ENCODE measurements around the gene FTH1.
"Not testable (repeated sequence)": the region's sequence is repeated elsewhere in the genome, so short reads cannot be mapped to it uniquely, and the experiment has no call there.

Gene FTH1

DNA sequence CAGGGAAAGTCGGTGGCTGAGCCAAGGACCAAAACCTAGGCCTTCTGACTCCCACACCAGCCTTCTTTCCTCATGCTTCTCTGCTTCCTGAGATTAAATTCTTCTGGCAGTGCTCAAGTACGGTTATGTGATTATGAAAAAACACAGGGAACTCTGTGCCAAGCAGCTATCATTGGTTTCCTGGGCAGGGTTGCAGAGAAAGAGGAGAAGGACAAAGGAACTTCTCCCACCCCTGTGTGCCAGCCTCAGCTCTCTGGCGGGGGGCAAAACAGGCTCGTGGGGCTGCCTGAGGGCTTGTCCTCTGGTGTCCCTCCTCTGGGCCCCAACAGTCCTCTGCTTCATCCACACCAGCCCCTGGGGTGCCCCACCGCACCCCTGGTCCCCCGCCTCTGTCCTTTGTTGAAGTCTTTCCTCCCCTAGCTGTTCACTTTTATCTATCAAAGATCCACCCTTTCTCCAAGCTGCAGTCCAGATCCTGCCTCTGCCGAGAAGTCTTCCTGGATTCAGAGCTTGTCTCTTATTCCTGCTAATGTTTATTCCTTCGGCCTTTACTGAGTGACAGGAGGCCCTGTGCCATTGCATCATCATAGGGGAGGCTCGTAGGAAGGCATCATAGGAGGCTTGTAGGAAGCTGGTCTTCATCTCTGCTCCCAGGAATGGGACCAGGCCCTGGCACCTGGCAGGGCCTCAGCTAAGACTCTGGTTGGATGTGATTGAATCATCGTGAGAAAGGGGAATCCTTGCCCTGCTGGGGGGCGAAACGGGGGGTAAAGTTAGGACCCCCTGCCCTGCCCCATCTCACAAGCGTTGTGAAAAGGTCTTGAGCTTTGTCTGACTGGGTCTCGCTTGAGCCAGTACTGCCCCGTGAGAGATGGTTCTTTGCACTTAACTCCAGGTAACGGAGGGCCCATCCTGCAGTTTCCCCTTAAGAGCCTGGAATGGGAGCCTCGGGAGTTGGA is 11.5 kb upstream of the FTH1 start:
- no peak for DNase-seq (ENCODE audit: low read depth in 1 of 2, low spot score in 1 of 2)

DNA sequence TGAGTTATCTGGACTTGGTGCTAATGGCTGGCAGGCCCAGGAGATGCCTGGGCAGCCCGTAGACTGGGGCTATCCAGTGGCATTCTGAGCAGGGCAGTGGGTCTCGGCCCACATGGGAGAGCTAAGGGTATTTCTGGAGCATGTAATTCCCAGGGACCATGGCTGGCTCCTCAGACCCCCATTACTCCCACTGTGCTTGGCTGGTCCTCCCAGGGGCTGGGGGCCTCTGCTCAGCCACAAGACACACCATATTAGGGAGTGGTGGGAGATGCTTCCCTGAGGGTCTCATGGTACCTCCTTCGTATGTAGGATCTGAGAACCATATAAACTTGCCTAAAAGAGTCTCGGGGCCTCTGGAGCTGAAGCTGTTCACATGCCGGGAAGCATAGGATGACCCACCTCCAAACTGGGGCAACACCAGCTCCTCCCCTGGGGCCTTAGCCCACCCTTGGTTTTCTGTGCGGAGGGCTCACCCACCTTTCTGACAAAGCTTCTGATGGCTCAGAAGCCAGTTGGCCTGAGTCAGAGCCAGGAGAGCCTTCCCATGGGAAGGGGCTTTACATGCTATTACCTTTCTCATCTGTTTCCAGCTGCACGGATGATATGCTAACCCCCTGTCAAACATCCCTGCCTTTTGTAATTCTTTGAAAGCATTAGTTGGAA is 9.5 kb upstream of the FTH1 start:
- DNase-seq (ENCODE audit: low read depth in 1 of 2, low spot score in 1 of 2) = no peak

DNA sequence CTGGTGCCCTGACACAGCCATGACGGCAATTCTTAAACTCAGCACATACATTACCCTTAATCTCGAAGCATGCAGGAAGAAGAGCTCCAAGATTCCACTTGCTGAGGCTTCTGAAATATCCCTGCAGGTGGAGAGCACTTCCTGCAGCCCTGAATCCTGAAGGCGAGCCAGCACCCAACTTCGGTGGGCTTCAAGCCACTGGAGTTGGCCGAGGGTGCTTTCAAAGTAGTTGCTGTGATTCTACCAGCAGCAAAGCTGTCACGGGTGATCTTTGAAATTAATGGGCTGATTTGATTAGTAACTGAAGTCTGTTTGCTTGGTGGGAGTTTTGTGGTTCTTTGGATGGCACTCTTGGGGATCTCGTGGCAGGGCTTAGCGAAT is 9.0 kb upstream of the FTH1 start:
- no peak for DNase-seq (ENCODE audit: low read depth in 1 of 2, low spot score in 1 of 2)

DNA sequence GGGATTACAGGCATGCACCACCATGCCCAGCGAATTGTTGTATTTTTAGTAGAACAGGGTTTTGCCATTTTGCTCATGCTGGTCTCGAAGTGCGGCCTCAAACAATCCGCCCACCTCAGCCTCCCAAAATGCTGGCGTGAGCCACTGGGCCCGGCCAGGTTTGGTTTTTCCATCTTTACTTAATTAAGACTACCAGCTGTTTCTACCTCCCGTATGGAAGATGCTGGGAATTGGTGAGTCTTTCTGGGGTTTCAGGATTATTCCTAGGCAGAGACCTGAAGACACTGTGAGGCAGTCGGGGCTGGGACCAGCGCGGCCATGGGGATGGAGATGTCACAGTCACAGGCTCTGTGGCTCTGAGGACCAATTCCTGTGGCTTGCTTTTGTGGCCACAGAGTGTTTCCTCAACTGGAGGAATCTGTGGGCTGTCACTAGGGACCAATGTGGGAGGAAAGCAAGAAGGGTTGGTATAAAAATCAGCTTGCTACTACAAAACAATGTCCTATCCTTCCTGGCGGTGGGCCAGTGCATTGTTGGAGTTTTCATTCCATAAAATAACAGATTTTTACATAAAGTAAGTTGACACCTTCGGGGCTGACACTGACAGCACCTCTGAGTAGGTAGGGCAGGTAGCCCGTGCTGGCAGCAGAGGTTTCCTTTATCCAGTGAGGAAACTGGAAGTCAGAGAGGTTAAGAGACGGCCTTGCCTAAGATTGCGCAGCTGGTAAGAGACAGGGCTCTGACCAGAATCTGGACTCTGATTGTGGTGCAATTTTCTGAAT is 8.4 kb upstream of the FTH1 start:
- no peak for DNase-seq (ENCODE audit: low read depth in 1 of 2, low spot score in 1 of 2)

DNA sequence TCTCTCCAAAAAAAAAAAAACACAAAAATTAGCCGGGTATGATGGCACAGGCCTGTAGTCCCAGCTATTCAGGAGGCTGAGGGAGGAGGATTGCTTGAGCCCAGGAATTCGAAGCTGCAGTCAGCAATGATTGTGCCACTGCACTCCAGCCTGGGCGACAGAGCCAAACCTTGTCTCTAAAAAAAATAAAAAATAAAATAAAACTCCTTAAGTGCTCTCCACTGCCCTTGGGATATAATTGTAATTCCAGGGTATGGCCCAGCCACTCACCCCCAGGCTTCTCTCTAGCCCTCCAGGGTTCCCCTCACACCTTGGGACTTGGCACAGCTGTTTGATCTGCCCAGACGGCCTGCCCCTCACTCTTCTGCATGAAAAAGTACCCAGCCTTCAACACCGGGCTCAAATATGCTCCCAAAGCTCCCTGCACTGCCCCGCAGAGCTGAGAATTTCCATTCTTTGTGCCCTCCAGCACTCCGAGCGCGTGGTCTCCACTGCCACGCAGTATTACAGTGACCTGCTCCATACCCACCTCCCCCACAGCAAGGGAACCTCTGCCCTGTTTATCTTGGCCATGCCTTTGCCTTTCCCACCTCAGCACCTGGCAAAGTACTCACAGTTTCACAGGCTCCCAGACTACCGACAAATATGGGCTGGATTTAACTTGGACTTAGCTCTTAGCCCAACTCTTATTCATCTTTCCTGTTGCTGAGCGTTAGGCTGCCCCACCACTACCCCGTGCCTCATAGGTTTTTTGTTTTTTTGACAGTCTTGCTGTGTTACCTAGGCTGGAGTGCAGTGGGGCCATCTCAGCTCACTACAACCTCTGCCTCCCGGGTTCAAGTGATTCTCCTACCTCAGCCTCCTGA is 7.6 kb upstream of the FTH1 start:
- DNase-seq (ENCODE audit: low read depth in 1 of 2, low spot score in 1 of 2) = no peak

DNA sequence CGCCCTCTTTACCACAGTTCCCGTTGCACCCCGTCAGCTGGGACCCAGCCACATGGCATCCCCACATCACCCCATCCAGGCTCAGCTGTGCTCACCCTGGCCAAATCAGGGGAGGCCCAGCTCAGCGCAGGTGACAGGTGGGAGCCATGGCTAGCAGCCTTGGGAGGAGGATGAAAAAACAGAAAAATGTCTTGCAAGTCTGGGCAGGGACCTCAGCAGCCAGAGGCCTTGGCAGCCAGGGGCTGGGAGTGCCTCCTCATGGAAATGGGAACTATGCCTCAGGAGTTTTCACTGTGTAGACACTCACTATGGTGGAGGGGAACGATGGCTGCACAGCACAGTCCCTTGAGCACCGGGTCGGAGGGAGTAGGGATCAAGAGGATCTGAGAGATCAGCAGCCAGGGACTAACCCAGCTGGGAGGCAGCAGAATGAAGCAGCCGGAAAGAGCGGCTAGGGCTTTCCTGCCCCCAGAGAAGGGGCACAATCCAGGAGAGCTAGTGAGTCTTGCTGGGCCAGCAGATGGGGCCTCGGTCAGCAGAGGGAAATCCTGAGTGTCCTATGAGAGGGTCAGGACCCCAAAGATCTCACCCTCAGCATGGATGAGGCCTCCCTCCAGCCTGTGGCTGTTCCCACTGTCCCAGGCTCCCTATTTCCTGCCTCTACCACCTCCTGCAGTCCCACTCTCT is 6.2 kb upstream of the FTH1 start:
- no peak for DNase-seq (ENCODE audit: low read depth in 1 of 2, low spot score in 1 of 2)

DNA sequence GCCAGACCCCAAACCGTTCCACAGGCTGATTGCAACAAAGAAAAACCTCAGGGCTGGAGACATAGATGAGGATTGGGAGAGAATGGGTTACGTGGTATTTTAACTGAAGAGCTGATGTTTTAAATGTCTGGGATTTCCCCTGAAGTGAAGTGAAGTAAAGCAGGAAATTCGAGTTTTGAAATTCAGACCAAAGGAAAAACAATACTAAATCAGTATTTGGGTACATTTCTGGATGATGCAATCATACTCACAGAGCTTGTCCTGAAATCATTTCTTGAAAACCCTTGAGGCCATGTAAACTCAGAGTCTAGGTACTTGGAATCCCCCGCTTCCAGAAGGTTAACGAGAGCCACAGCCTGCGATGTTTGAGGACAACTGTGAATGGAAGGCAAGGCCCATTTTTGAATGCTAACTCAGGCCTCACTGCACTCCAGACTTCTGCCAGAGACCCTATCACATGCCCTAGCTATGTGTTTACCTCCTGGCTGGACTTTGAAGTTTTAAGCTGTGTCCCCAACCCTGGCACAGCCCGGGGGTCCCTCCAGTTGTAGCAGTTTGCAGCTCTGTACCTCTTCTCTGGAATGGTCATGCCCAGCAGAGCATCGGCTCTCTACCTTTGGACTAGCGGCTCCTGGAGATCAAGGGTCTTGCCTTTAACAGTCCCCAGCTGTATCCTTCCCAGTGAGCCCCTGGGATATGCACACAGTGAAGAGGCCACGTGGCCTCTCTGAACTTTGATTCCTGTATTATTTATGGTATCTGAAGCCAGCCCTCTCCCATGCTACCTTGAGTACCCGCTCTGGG is 5.4 kb upstream of the FTH1 start:
- DNase-seq (ENCODE audit: low read depth in 1 of 2, low spot score in 1 of 2) = no peak

DNA sequence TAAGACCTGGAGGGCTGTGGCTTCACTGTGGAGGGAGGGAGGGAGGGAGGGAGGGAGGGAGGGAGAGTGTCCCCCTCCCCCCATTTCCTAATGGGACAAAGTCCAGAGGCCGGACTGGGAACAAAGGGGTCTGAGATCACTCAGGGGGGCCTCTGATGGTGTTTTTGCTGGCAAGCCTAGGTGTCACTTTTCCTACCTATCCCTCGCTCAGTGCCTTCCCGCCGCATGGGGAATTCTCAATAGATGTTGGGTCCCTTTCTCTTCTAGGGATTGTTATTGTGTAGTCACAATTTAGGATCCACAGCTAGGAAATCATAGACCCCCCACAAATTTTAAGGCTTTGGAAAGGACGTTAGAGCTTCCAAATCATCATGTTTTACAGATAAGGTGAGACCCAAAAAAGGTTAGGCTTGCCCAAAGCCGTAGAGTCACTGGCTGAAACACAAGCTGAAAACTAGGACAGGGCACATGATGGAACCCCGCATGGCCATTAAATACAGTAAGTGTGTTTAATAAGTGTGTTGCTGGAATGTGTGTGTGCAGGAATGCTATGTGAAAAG is 4.8 kb upstream of the FTH1 start:
- DNase-seq (ENCODE audit: low read depth in 1 of 2, low spot score in 1 of 2) = no peak

DNA sequence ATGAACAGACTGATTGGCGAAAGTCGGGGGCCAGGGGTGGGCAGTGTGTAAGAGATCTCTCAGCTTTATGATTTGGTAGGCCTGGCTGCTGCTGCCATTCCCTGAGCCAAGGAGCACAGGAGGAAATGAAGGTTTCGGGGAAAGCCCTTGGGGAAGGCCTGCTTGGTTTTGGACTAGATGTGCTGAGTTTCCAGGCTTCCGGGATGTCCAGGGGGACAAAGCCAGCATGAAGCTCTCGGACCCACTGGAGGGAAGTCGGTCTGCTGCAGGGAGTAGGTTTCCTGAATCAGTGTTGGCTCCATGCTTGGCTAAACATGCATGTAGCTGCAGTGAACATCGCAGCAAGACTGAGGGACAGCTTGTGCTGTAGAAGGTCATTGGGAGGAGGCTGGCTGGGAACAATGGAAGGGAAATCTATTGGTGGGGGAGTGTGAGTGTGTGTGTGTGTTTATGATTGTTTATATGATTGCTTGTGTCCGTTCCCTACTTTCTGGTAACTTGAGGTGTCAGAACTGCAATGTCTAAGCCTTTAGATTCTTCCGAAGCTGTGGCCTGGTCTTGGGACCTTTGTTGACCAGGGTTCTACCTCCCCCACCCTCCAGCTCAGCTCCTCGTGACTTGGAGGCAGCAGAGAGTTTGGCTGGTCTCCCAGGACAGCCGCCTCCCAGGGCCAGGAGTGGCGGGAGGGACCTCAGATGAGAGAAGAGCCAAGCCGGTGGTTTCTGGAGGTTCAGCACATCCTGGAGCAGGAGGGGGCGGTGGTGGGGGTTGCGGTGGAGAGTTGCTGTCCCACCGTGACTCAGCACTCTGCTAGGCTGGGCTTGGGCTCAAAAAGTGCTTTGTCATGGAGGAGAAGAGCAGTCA is 4.0 kb upstream of the FTH1 start:
- no peak for DNase-seq (ENCODE audit: low read depth in 1 of 2, low spot score in 1 of 2)

DNA sequence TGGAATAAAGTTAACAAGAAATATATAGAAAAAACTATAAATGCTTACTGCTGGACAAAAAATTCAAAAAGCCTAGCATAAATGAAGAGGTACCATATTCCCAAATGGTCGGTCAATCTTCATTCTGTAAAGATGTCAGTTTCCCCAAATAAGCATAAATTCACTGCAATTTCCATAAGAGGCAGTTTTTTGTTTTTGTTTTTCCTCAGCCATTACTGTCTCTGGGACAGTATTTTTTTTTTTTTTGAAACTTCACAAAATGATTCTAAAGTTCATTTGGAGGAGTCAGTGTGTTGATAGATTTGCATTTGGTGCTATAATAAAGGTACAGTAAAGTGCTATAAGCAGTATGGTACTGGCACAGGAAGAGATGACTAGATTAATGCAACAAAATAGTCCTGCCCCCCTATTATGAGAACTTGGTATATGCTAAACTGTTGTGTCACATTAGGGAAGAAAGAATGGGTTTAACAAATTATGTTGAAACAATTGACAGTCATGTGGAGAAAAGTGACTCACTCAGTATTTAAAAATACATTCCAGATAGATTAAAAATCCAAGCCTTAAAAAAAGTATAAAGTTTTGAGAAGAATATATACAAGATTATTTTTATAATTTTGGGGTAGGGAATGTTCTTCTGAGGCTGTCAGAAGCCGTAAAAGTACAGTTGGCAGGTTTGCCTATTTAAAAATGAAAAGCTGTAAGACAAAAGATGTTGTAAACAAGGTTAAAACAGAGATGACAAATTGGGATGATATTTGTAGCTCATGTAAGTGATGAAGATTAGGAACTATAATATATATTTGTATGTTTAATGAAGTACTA is 2.6 kb upstream of the FTH1 start:
- no peak for DNase-seq (ENCODE audit: low read depth in 1 of 2, low spot score in 1 of 2)

DNA sequence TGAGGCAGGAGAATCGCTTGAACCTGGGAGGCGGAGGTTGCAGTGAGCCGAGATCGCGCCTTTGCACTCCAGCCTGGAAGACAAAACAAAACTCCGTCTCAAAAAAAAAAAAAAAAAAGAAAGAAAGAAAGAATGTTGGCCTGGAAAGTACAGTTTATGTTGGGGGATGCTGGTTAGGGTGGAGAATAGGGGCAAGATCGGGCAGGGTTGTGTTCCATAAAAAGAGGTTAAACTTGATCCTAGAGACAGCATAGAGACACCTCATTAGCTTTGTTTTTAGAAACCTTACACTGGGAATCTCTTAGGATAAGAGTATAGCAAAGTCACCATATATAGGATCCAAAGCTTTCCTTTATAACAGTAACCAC is 1.9 kb upstream of the FTH1 start:
- no peak for DNase-seq (ENCODE audit: low read depth in 1 of 2, low spot score in 1 of 2)

DNA sequence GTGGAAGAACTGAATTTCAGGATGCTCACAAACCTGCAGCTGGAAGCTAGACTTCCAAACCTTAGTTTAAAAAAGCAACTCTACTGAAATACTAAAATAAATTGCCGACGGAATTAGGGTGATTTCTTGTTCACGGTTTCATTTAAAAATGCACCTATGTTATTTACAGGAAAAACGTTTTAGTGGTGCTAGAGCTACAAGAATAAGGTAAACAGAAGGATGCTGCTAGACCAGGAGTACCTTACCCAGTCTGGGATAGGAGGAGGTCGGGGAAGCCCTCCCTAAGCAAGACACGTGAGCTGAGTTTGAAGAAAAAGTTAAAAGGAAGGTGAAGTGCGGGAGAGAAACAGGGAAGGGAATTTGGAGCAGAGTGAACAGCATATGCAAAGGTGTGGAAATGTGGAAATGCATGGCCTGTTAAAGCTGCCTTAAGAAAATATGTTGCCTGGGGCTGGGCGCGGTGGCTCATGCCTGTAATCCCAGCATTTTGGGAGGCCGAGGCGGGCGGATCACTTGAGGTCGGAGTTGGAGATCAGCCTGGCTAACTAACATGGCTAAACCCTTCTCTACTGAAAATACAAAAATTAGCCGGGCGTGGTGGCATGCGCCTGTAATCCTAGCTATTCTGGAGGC is 1.4 kb upstream of the FTH1 start:
- no peak for DNase-seq (ENCODE audit: low read depth in 1 of 2, low spot score in 1 of 2)

DNA sequence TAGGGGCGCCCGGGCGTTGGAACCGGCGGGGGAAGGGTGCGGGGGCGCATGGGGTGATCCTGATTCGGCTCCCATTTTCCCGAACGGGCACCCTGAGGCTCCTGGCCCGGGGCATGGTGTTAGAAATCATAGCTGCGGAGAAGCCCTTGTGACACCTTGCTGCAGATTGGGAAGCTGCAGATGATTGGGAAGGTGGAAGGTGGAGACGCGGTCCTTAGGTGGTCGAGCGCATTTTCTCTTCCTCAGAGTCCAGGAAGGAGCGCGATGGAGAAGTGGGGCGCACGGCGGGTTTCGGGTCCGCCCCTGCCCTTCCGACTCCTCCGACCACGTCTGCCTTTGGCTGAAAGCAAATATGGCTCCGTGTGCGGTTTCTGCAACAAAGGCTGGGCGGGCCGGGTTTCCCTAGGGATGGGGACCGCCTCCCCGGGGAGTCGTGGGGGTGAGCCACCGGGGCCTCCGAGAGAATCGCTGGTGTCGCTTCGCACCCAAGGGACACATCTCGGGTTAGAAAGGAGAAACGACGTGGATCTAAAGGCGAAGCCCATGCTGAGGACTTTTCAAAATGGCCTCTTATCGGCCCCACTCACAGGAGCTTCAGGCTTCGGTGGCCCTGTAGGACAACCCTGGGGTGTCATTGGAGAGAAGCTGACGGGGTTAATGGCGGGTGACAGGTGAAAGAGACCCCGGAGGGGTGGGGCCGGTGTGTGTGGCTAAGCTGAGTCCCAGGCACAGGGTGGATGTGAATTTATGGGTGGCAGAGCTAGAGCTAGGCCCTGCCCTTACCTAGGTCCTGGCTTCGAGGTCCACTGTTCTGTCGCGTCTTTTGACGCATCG is 707 bp upstream of the FTH1 start:
- DNase-seq (ENCODE audit: low read depth in 1 of 2, low spot score in 1 of 2) = peak in 1 of 2 donors; percentile 16

DNA sequence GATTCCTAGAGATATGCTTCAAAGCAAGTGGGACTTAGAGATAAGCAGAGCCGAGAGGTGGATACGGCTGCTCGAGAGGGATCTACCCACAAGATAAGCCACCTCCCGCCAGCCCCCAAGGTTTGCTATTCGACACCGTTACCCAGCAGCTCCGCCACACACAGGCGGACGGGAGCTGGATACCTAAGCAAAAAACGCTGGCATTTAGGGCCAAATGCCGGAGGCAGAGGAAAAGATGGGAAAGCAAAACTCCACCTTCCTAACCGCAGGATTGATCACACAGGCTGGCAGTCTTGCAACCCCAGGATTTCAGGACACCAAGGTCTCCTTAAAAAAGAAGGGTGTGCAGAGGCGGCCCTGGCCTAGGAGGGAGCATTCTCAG is 709 bp downstream of the FTH1 start:
- DNase-seq (ENCODE audit: low read depth in 1 of 2, low spot score in 1 of 2) = no peak

DNA sequence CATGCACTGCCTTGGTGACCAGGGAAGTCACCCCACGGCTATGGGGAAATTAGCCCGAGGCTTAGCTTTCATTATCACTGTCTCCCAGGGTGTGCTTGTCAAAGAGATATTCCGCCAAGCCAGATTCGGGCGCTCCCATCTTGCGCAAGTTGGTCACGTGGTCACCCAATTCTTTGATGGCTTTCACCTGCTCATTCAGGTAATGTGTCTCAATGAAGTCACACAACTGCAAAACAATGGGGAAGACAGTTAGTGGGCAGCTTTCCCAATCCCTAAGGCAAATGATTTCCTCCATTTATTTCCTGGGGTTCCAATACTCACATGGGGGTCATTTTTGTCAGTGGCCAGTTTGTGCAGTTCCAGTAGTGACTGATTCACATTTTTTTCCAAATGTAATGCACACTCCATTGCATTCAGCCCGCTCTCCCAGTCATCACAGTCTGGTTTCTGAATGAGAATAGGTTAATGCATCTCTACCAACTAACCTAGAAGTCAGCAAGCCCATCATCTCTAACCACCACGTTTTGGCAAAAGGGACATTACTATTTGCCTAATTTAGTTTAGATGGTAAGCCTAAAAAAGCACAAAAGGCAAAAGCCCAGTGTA is 2.7 kb downstream of the FTH1 start:
- not testable (repeated sequence) for DNase-seq (ENCODE audit: low read depth in 1 of 2, low spot score in 1 of 2)

Data from activated T-helper 1 cell treated with anti-CD3 and anti-CD28 coated beads, Interleukin-2, amount 50 U/mL, for 16 hours (primary cell).